HG02623 (cell line): ENCODE results near the gene YIF1B.
"Not testable (repeated sequence)": the region's sequence is repeated elsewhere in the genome, so short reads cannot be mapped to it uniquely, and the experiment has no call there.

Source experiments
- ATAC-seq: cut with Tn5 transposase; IDR thresholded peaks from one replicate; pipeline ENCODE4 v1.9.1; 2021; ENCODE audit warnings: moderate library complexity; ENCODE audit not compliant: unreplicated experiment

Gene YIF1B

GRCh38 chr19:38277969-38278680 lies 37.6 kb downstream of the YIF1B start:
- no peak for ATAC-seq

- no peak for ATAC-seq
These were observed 38.2 kb downstream of the YIF1B start for GRCh38 chr19:38277549-38277948.

- ATAC-seq, result no peak
These were observed 38.7 kb downstream of the YIF1B start for GRCh38 chr19:38276942-38277517.

- ATAC-seq, result no peak
These were observed 41.0 kb downstream of the YIF1B start for GRCh38 chr19:38274739-38275138.

- no peak for ATAC-seq
These were observed 42.2 kb downstream of the YIF1B start for GRCh38 chr19:38273499-38273898.

- no peak for ATAC-seq
These were observed 45.1 kb downstream of the YIF1B start for GRCh38 chr19:38270587-38271167.

GRCh38 chr19:38268539-38268938 lies 47.2 kb downstream of the YIF1B start:
- no peak for ATAC-seq

- ATAC-seq, result no peak
These were observed 47.8 kb downstream of the YIF1B start for GRCh38 chr19:38267761-38268483.

GRCh38 chr19:38266981-38267597 lies 48.7 kb downstream of the YIF1B start:
- no peak for ATAC-seq

- no peak for ATAC-seq
These were observed 49.8 kb downstream of the YIF1B start for GRCh38 chr19:38265921-38266429.

GRCh38 chr19:38265213-38265861 lies 50.4 kb downstream of the YIF1B start:
- ATAC-seq, result no peak

GRCh38 chr19:38264486-38265212 lies 51.1 kb downstream of the YIF1B start, which contains the start of gene SPINT2:
Gene SPINT2, plus strand, starts transcription at chr19:38264573. Its CDS starts 320 bp downstream, at chr19:38264893.
- ATAC-seq, result no peak

GRCh38 chr19:38263689-38264485 lies 51.9 kb downstream of the YIF1B start:
- no peak for ATAC-seq

GRCh38 chr19:38262585-38263268 lies 53.0 kb downstream of the YIF1B start:
- ATAC-seq, result no peak

GRCh38 chr19:38261942-38262341 lies 53.8 kb downstream of the YIF1B start:
- ATAC-seq, result not testable (repeated sequence)

GRCh38 chr19:38255383-38256014 lies 60.2 kb downstream of the YIF1B start:
- no peak for ATAC-seq

- ATAC-seq, result no peak
These were observed 62.0 kb downstream of the YIF1B start for GRCh38 chr19:38253788-38254187.
